ENCODE measurements around the gene RSU1. TPM values are rescaled to one million over a fixed set of nuclear protein-coding genes. Genes with fewer than 3 reads are reported as not detected.
A peak's percentile ranks its signal among the peaks of the same experiment; 100 is the strongest.

RSU1 gene
- total RNA-seq, 2 experiments from 2014 or later = 42.4 to 47.5 TPM

DNA sequence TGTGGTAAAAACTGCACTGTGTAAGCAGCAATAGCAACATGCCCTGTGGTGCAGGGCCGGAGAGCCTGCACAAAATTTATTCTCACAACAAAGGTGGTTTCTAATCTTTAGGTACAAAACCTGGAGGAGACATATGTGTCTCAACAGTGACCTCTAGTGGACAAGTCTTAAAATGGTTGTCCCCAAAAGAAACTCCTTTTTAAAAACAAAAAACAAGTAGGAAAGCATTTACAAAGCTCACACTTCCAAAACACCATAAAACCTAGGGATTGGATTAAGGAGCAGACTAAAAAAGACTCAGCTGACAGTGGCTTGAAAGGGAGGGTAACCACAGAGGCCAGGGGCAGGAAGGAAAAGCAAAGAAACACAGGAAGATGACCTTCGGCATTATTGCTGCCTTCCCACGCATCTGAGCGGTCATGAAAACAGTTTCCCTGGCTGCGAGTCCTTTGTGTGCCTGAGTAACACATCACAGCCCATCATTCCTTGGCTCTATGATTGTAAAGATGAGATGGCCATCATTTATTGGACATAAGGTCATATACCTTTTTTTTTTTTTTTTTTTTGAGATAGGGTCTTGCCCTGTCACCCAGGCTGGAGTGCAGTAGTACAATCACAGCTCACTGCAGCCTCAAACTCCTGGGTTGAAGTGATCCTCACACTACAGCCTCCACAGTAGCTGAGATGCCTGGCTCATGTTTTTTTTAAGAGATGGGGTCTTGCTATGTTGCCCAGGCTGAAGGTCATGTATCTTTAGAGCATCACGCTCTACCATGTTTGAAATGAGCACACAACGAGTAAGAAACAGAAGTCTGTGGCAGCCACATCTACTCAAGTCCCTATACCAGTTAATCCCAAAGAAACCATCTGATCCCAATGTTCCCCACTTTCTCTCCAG, 39.5 kb downstream of the RSU1 start:
- Mint-ChIP-seq H3K9me3 (no peaks in the 10 kb centered on the region), H3K4me1 (ENCODE audit: low read depth) (peaks cover 33% of the 10 kb centered on the region), H3K4me3 (no peak overlapping the region), H3K27ac (peak overlapping the region; percentile 55), H3K36me3 (ENCODE audit: low read depth) (peaks cover 16% of the 10 kb centered on the region), H3K27me3 (no peaks in the 10 kb centered on the region)
- TF ChIP-seq, protein P1, sequence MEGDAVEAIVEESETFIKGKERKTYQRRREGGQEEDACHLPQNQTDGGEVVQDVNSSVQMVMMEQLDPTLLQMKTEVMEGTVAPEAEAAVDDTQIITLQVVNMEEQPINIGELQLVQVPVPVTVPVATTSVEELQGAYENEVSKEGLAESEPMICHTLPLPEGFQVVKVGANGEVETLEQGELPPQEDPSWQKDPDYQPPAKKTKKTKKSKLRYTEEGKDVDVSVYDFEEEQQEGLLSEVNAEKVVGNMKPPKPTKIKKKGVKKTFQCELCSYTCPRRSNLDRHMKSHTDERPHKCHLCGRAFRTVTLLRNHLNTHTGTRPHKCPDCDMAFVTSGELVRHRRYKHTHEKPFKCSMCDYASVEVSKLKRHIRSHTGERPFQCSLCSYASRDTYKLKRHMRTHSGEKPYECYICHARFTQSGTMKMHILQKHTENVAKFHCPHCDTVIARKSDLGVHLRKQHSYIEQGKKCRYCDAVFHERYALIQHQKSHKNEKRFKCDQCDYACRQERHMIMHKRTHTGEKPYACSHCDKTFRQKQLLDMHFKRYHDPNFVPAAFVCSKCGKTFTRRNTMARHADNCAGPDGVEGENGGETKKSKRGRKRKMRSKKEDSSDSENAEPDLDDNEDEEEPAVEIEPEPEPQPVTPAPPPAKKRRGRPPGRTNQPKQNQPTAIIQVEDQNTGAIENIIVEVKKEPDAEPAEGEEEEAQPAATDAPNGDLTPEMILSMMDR (IDR thresholded peaks at IDR 0.05) = peak; percentile 83
- ChIA-PET POLR2A (no interaction called here), CTCF (interaction anchor here (0.6 to 1.4 kb wide), 20 partner anchors 10 to 920 kb away, joined by 3 to 9 read pairs (median 3); no protein-coding TSS in a partner anchor)
- ATAC-seq (no peak), DNase-seq (peak; percentile 16)
- intact Hi-C loops (cut with micrococcal nuclease) = loop anchor here (5.0 to 10.0 kb wide), 3 partner anchors 253 to 875 kb away; partner anchors contain the start of gene C1QL3

GRCh38 chr10:16776896-16777295, 40.3 kb downstream of the RSU1 start:
- H3K4me3 Mint-ChIP-seq = no peak overlapping the region
- no peak for ATAC-seq
- peaks cover 12% of the 10 kb centered on the region for H3K36me3 Mint-ChIP-seq (ENCODE audit: low read depth)
- H3K4me1 Mint-ChIP-seq (ENCODE audit: low read depth) = peaks cover 33% of the 10 kb centered on the region
- no peak overlapping the region for H3K27ac Mint-ChIP-seq
- TF ChIP-seq, protein P1 (IDR thresholded peaks at IDR 0.05) = no peak
- H3K9me3 Mint-ChIP-seq = no peaks in the 10 kb centered on the region
- CTCF ChIA-PET = interaction anchor here (0.7 to 1.4 kb wide), 9 partner anchors 9 to 876 kb away, joined by 3 to 6 read pairs (median 4); no protein-coding TSS in a partner anchor
- POLR2A ChIA-PET = no interaction called here
- no peaks in the 10 kb centered on the region for H3K27me3 Mint-ChIP-seq
- intact Hi-C loops (cut with micrococcal nuclease) = loop anchor here (5.0 to 10.0 kb wide), 3 partner anchors 252 to 875 kb away; partner anchors contain the start of gene C1QL3
- no peak for DNase-seq

DNA sequence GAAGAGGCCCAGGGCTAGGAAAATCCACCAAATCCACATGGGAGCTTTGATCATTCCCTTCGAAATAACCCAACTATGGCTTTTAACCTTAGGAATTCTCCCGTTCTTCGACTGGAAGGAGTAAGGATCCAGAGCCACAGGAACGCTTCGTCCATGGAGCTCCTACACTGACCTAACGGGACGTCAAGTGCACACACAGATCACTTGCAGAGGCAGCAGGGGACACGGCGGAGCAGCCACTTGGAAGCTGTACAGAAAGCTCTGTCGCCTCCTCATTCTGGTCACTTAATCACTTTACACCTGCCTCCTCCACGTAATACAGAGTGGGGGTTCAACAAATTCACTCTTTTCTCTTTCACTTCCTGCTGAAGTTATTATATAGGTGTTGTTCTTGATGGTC, 43.9 kb downstream of the RSU1 start:
- Mint-ChIP-seq H3K27ac (no peak overlapping the region), H3K4me3 (no peak overlapping the region), H3K27me3 (no peaks in the 10 kb centered on the region), H3K4me1 (ENCODE audit: low read depth) (peaks cover 32% of the 10 kb centered on the region), H3K9me3 (no peaks in the 10 kb centered on the region), H3K36me3 (ENCODE audit: low read depth) (peaks cover 7% of the 10 kb centered on the region)
- intact Hi-C loops (cut with micrococcal nuclease) = loop anchor here (10.0 kb wide), 2 partner anchors 249 to 659 kb away; partner anchors contain the start of gene C1QL3
- TF ChIP-seq, protein P1 (IDR thresholded peaks at IDR 0.05) = no peak
- DNase-seq (no peak), ATAC-seq (no peak)
- ChIA-PET POLR2A (interaction anchor here (0.7 kb wide), 1 partner anchor 15 kb away, joined by 3 read pairs; no protein-coding TSS in a partner anchor), CTCF (no interaction called here)

- Mint-ChIP-seq H3K4me3 (no peak overlapping the region), H3K27me3 (no peaks in the 10 kb centered on the region), H3K27ac (no peak overlapping the region), H3K9me3 (no peaks in the 10 kb centered on the region), H3K4me1 (ENCODE audit: low read depth) (peaks cover 26% of the 10 kb centered on the region), H3K36me3 (ENCODE audit: low read depth) (no peaks in the 10 kb centered on the region)
- intact Hi-C loops (cut with micrococcal nuclease) = loop anchor here (10.0 kb wide), 2 partner anchors 246 to 656 kb away; partner anchors contain the start of gene C1QL3
- TF ChIP-seq, protein P1 (IDR thresholded peaks at IDR 0.05) = no peak
- ATAC-seq (peak; percentile 88), DNase-seq (peak; percentile 25)
- ChIA-PET POLR2A (no interaction called here), CTCF (interaction anchor here (1.7 kb wide), 1 partner anchor 868 kb away, joined by 4 read pairs; no protein-coding TSS in a partner anchor)
Measured at GRCh38 chr10:16770670-16771069, 46.6 kb downstream of the RSU1 start.
